ENCODE measurements around the gene TMCC3. TPM values are rescaled to one million over a fixed set of nuclear protein-coding genes. Genes with fewer than 3 reads are reported as not detected.

The TMCC3 gene
- total RNA-seq, 3 donors from 2014 or later (not counting 1 experiment from before 2014, with no cell fraction given): 20.1 to 29.3 (median 21.6) TPM

DNA sequence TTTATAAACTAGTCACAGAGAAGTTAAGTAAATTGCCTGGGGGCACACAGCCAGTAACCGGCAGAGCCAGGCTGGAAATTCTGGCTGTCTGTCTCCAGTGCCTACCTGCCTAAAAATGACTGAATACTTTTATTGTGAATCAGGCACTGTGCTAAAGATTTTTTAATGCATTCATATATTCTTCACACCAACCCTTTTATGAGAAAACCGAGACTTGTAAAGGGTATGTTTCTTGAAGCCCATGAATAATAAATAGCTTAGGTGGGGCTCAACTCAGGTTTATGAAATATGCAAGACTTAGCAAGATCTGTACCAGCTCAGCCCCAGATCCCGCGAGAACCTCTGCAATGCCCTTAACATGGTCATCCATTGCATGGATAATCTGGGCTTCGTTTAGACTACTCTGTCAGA lies 60.8 kb downstream of the TMCC3 start:
- ATAC-seq: no peak
- H3K4me1 Mint-ChIP-seq: peaks cover 49% of the 10 kb centered on the region in 2 donors
- H3K36me3 Mint-ChIP-seq: no peaks in the 10 kb centered on the region
- no peaks in the 10 kb centered on the region for H3K9me3 Mint-ChIP-seq
- Histone ChIP-seq H3K4me3 (ENCODE audit: low read length) (no peak overlapping the region), H3K27me3 (ENCODE audit: control insufficient read depth, insufficient read depth, low read length) (no peaks in the 10 kb centered on the region), H3K36me3 (ENCODE audit: control insufficient read depth, insufficient read depth, low read length) (no peaks in the 10 kb centered on the region), H3K9me3 (ENCODE audit: control insufficient read depth, insufficient read depth, low read length) (no peaks in the 10 kb centered on the region), H3K4me1 (ENCODE audit: control insufficient read depth, insufficient read depth, low read length) (no peaks in the 10 kb centered on the region), H3K27ac (ENCODE audit: low read length) (no peak overlapping the region)
- TF ChIP-seq, protein P1, sequence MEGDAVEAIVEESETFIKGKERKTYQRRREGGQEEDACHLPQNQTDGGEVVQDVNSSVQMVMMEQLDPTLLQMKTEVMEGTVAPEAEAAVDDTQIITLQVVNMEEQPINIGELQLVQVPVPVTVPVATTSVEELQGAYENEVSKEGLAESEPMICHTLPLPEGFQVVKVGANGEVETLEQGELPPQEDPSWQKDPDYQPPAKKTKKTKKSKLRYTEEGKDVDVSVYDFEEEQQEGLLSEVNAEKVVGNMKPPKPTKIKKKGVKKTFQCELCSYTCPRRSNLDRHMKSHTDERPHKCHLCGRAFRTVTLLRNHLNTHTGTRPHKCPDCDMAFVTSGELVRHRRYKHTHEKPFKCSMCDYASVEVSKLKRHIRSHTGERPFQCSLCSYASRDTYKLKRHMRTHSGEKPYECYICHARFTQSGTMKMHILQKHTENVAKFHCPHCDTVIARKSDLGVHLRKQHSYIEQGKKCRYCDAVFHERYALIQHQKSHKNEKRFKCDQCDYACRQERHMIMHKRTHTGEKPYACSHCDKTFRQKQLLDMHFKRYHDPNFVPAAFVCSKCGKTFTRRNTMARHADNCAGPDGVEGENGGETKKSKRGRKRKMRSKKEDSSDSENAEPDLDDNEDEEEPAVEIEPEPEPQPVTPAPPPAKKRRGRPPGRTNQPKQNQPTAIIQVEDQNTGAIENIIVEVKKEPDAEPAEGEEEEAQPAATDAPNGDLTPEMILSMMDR (IDR thresholded peaks at IDR 0.05): no peak
- H3K4me3 Mint-ChIP-seq: no peak overlapping the region
- H3K27me3 Mint-ChIP-seq (ENCODE audit: low read depth in 2 of 2): no peaks in the 10 kb centered on the region
- no peak overlapping the region for H3K27ac Mint-ChIP-seq
- intact Hi-C loops (cut with micrococcal nuclease): no loop called here
- DNase-seq: no peak
- WGBS (ENCODE audit: insufficient coverage): 95% methylated on average over 4 of the region's 5 CpGs

- H3K4me3 ChIP-seq (ENCODE audit: low read length): no peak overlapping the region
- Mint-ChIP-seq H3K4me3 (no peak overlapping the region), H3K27ac (no peak overlapping the region), H3K4me1 (peaks cover 37 to 43% of the 10 kb centered on the region in 2 donors), H3K27me3 (ENCODE audit: low read depth in 2 of 2) (no peaks in the 10 kb centered on the region), H3K36me3 (no peaks in the 10 kb centered on the region), H3K9me3 (no peaks in the 10 kb centered on the region)
- TF ChIP-seq, protein P1 (IDR thresholded peaks at IDR 0.05): no peak
- no peaks in the 10 kb centered on the region for H3K4me1 ChIP-seq (ENCODE audit: control insufficient read depth, insufficient read depth, low read length)
- intact Hi-C loops (cut with micrococcal nuclease): no loop called here
- H3K27me3 ChIP-seq (ENCODE audit: control insufficient read depth, insufficient read depth, low read length): no peaks in the 10 kb centered on the region
- H3K36me3 ChIP-seq (ENCODE audit: control insufficient read depth, insufficient read depth, low read length): no peaks in the 10 kb centered on the region
- WGBS (ENCODE audit: insufficient coverage): 68% methylated on average over 4 of the region's 4 CpGs
- DNase-seq: no peak
- no peaks in the 10 kb centered on the region for H3K9me3 ChIP-seq (ENCODE audit: control insufficient read depth, insufficient read depth, low read length)
- H3K27ac ChIP-seq (ENCODE audit: low read length): no peak overlapping the region
- ATAC-seq: no peak
These were observed 62.0 kb downstream of the TMCC3 start for GRCh38 chr12:94588346-94588745.

DNA sequence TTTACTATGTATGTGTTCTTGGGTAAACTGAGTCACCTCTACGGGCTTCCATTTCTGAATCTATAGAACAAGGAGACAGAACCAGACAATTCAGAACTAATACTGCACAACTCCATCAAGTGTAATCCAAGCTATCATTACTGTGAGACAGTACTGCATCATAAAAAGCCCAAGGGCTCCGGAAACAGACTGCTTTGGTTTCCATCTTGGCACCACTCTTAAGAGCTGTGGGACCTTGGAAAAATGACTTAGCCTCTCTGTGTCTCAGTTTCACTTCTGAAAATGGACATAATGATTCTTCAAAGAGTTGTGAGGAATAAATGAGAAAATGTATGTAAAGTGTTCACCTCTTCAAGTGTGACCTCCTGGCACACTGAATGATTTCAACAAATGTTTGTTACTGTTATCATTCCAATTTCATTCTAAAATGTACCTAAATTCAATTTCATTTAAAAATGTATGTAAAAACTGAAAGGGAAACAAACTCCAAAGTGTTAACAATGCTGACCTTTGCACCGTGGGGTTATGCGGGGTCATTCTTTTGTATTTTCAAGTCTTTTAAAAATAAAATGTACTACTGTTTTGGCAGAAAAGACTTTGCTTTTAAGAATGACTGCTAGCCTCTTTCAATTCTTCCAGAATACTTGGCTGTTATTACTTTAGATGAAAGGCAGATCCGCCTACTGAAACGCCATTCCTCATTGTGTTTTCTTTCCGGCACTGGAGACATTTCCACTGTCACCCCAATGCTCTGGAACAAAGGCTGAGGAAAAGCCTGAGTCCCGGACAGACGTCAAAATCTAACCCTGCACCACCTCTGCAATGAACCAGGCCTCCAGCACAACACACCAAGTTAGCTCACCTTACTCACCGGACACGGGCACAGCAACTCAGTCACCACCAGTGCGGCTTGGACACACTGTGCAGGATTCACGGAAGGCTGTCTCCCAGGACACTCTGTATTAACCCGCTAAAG lies 62.8 kb downstream of the TMCC3 start:
- 88% methylated on average over 14 of the region's 14 CpGs for WGBS (ENCODE audit: insufficient coverage)
- Histone ChIP-seq H3K4me1 (ENCODE audit: control insufficient read depth, insufficient read depth, low read length) (no peaks in the 10 kb centered on the region), H3K36me3 (ENCODE audit: control insufficient read depth, insufficient read depth, low read length) (no peaks in the 10 kb centered on the region), H3K27me3 (ENCODE audit: control insufficient read depth, insufficient read depth, low read length) (no peaks in the 10 kb centered on the region), H3K27ac (ENCODE audit: low read length) (no peak overlapping the region), H3K9me3 (ENCODE audit: control insufficient read depth, insufficient read depth, low read length) (no peaks in the 10 kb centered on the region), H3K4me3 (ENCODE audit: low read length) (no peak overlapping the region)
- no peaks in the 10 kb centered on the region for H3K27me3 Mint-ChIP-seq (ENCODE audit: low read depth in 2 of 2)
- TF ChIP-seq, protein P1 (IDR thresholded peaks at IDR 0.05): no peak
- no peak overlapping the region for H3K4me3 Mint-ChIP-seq
- intact Hi-C loops (cut with micrococcal nuclease): no loop called here
- DNase-seq (no peak), ATAC-seq (no peak)
- H3K9me3 Mint-ChIP-seq: no peaks in the 10 kb centered on the region
- H3K4me1 Mint-ChIP-seq: peaks cover 33 to 38% of the 10 kb centered on the region in 2 donors
- no peaks in the 10 kb centered on the region for H3K36me3 Mint-ChIP-seq
- H3K27ac Mint-ChIP-seq: no peak overlapping the region
